ENCODE data around the gene CPNE6. TPM values are rescaled to one million over a fixed set of nuclear protein-coding genes. Genes with fewer than 3 reads are reported as not detected.

CPNE6 gene
- total RNA-seq, 1 donor from 2014 or later: 0.09 TPM

DNA sequence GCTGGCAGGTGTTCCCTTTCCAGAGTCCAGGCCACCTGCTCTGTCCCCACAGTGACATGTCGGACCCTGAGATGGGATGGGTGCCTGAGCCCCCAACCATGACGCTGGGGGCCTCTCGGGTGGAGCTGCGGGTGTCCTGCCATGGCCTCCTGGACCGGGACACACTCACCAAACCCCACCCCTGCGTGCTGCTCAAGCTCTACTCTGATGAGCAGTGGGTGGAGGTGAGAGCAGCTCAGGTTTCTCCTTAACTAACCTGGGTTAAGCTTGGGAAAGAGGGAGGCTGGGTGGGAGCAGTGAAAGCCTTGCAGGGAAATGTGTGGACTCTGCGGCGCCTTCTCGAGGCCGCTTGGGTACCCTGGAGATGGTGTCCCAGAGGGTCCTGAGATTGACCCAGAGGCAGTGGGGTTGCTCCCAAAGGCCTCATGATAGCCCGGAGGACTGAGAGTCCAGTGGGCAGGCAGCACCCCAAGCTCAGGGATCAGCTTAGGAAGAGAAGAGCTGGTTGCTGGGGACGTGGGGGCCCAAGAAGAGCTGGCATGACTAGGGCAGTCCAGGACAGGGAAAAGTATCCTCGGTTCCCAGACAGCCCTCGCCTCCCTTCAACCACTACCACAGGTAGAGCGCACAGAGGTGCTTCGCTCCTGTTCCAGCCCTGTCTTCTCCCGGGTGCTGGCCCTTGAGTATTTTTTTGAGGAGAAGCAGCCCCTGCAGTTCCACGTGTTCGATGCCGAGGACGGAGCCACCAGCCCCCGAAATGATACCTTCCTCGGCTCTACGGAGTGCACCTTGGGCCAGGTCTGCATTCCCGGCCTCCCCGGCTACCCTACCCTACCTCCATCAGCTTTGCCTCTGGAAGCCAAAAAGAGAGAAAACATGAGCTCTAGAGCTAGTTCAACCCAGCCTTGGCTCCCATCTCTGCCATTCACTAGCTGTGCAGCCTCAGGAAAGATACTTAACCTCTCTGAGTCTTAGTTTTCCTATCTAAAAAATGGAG lies 1.8 kb downstream of the CPNE6 start:
- H3K4me3 Mint-ChIP-seq: no peak overlapping the region
- H3K4me1 Mint-ChIP-seq: peaks cover 21% of the 10 kb centered on the region
- ChIA-PET CTCF (interaction anchor here (0.9 to 1.2 kb wide), 2 partner anchors 15 to 19 kb away, joined by 3 to 5 read pairs; no protein-coding TSS in a partner anchor), POLR2A (interaction anchor here (0.5 to 0.6 kb wide), 2 partner anchors 20 to 276 kb away, joined by 3 to 4 read pairs; no protein-coding TSS in a partner anchor)
- DNase-seq (no peak), ATAC-seq (ENCODE audit: low read depth) (no peak)
- no peak overlapping the region for H3K27ac Mint-ChIP-seq
- H3K27me3 Mint-ChIP-seq: no peaks in the 10 kb centered on the region
- no peaks in the 10 kb centered on the region for H3K9me3 Mint-ChIP-seq
- H3K36me3 Mint-ChIP-seq (ENCODE audit: low read depth): no peaks in the 10 kb centered on the region
- intact Hi-C loops (cut with micrococcal nuclease): no loop called here
- TF ChIP-seq, protein P1, sequence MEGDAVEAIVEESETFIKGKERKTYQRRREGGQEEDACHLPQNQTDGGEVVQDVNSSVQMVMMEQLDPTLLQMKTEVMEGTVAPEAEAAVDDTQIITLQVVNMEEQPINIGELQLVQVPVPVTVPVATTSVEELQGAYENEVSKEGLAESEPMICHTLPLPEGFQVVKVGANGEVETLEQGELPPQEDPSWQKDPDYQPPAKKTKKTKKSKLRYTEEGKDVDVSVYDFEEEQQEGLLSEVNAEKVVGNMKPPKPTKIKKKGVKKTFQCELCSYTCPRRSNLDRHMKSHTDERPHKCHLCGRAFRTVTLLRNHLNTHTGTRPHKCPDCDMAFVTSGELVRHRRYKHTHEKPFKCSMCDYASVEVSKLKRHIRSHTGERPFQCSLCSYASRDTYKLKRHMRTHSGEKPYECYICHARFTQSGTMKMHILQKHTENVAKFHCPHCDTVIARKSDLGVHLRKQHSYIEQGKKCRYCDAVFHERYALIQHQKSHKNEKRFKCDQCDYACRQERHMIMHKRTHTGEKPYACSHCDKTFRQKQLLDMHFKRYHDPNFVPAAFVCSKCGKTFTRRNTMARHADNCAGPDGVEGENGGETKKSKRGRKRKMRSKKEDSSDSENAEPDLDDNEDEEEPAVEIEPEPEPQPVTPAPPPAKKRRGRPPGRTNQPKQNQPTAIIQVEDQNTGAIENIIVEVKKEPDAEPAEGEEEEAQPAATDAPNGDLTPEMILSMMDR (IDR thresholded peaks at IDR 0.05): no peak

DNA sequence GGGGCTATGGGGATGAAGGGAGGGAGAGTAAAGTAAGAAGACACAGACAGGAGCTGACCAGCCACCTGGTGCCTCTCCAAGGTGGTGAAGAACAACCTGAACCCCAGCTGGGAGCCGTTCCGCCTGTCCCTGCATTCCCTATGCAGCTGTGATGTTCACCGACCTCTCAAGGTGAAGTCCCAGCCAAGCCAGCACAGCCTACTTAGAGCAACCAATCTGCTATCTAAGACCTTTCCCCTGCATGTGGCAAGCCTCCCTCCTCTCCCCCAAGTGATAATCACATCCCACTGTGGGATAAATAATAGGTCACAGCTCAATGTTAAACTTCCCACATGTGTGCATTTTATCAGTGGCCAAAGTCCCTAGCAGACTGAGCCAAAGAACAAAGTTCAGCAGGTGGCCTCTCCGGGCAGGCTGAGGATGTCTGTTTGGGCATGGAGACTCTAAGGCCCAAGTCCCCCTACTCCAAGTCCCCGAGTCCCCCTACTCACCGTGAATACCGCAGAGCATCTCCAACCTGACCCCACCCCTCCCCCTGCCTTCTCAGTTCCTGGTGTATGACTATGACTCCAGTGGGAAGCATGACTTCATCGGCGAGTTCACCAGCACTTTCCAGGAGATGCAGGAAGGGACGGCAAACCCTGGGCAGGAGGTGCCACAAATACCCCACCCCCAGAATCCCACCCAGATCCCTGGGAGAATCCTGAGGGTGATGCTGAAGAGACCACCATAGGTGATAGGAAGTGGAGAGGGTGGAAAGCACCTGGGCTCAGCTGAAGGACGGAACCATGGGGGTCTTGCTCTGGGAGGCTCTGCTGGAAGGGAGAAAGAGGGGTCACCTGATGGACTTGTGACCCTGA lies 3.5 kb downstream of the CPNE6 start:
- no peak for DNase-seq
- Mint-ChIP-seq H3K27me3 (no peaks in the 10 kb centered on the region), H3K4me3 (peak overlapping the region; percentile 42), H3K4me1 (peaks cover 27% of the 10 kb centered on the region), H3K36me3 (ENCODE audit: low read depth) (no peaks in the 10 kb centered on the region), H3K9me3 (no peaks in the 10 kb centered on the region), H3K27ac (peak overlapping the region; percentile 87)
- TF ChIP-seq, protein P1 (IDR thresholded peaks at IDR 0.05): no peak
- peak; percentile 15 for ATAC-seq (ENCODE audit: low read depth)
- POLR2A ChIA-PET: interaction anchor here (0.5 to 1.5 kb wide), 11 partner anchors 8 to 1845 kb away, joined by 3 to 13 read pairs (median 3); partner anchors contain the start of genes CARMIL3, PCK2, PSME1 and TM9SF1
- intact Hi-C loops (cut with micrococcal nuclease): no loop called here
- CTCF ChIA-PET: interaction anchor here (0.8 to 2.0 kb wide), 3 partner anchors 16 to 34 kb away, joined by 3 to 13 read pairs (median 8); no protein-coding TSS in a partner anchor

DNA sequence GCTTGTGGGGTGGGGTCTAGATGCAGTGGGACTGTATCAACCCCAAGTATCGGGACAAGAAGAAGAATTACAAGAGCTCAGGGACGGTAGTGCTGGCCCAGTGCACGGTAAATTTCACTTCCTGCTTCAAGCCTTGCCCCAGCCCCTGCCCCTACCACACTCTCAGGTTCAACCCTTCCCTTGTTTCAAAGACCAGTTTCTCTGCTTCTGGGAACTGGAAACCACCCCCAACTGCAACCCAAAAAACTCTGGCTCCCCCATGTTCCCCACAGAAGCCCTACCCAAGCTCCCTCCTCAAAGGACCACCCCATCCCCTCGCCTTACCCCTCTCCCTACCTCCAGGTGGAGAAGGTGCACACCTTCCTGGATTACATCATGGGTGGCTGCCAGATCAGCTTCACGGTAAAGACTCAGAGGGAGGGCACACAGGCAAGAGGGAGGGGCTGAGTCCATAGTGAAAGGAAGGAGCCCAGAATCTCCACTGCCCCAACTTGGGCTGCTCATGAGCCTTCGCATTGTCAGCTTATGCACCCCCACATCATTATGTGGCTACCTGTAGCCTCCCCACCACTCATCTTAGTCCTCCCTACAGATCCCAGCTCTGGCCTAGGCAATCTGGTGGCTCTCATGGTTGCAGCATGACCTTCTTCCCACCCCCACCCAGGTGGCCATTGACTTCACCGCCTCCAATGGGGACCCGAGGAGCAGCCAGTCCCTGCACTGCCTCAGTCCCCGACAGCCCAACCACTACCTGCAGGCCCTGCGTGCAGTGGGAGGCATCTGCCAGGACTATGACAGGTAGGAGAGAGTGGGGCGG lies 4.3 kb downstream of the CPNE6 start:
- POLR2A ChIA-PET: interaction anchor here (0.7 to 1.5 kb wide), 11 partner anchors 9 to 355 kb away, joined by 3 to 13 read pairs (median 3); partner anchors contain the start of genes CARMIL3, PCK2, PSME1 and TM9SF1
- no peak for DNase-seq
- intact Hi-C loops (cut with micrococcal nuclease): no loop called here
- H3K4me3 Mint-ChIP-seq: peak overlapping the region; percentile 42
- ATAC-seq (ENCODE audit: low read depth): peak; percentile 90
- H3K9me3 Mint-ChIP-seq: no peaks in the 10 kb centered on the region
- TF ChIP-seq, protein P1 (IDR thresholded peaks at IDR 0.05): no peak
- H3K4me1 Mint-ChIP-seq: peaks cover 35% of the 10 kb centered on the region
- no peaks in the 10 kb centered on the region for H3K36me3 Mint-ChIP-seq (ENCODE audit: low read depth)
- H3K27ac Mint-ChIP-seq: peak overlapping the region; percentile 87
- no peaks in the 10 kb centered on the region for H3K27me3 Mint-ChIP-seq
- CTCF ChIA-PET: interaction anchor here (0.6 to 2.0 kb wide), 3 partner anchors 15 to 33 kb away, joined by 3 to 13 read pairs (median 8); no protein-coding TSS in a partner anchor

DNA sequence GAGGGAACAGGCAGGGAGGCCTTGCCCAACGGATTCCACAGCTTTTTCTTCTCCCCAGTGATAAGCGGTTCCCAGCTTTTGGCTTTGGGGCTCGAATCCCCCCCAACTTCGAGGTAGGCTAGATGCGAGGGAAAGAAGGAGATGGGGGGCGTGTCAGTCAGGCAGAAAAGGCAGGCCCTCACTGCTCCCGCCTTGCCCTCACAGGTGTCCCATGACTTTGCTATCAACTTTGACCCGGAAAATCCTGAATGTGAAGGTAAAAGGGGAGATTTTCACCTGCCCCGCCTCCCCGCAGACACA lies 4.9 kb downstream of the CPNE6 start:
- ATAC-seq (ENCODE audit: low read depth) (no peak), DNase-seq (no peak)
- TF ChIP-seq, protein P1 (IDR thresholded peaks at IDR 0.05): no peak
- Mint-ChIP-seq H3K36me3 (ENCODE audit: low read depth) (no peaks in the 10 kb centered on the region), H3K4me1 (peaks cover 39% of the 10 kb centered on the region), H3K27ac (no peak overlapping the region), H3K4me3 (no peak overlapping the region), H3K9me3 (no peaks in the 10 kb centered on the region), H3K27me3 (no peaks in the 10 kb centered on the region)
- POLR2A ChIA-PET: interaction anchor here (1.1 to 1.5 kb wide), 2 partner anchors 18 to 25 kb away, joined by 3 to 13 read pairs; partner anchors contain the start of gene PCK2
- intact Hi-C loops (cut with micrococcal nuclease): no loop called here
- CTCF ChIA-PET: interaction anchor here (0.6 kb wide), 1 partner anchor 33 kb away, joined by 3 read pairs; no protein-coding TSS in a partner anchor
